Activated gamma-delta T cell treated with Interleukin-2 at 50 U/mL for 16 hours (primary cell): ENCODE measurements around the gene DGKZ.
"Not testable (repeated sequence)": the region's sequence is repeated elsewhere in the genome, so short reads cannot be mapped to it uniquely, and the experiment has no call there.

Experiments
- DNase-seq: peaks from one replicate; pipeline ENCODE4 v3.0.0-alpha.2; 2020

The DGKZ gene

DNA sequence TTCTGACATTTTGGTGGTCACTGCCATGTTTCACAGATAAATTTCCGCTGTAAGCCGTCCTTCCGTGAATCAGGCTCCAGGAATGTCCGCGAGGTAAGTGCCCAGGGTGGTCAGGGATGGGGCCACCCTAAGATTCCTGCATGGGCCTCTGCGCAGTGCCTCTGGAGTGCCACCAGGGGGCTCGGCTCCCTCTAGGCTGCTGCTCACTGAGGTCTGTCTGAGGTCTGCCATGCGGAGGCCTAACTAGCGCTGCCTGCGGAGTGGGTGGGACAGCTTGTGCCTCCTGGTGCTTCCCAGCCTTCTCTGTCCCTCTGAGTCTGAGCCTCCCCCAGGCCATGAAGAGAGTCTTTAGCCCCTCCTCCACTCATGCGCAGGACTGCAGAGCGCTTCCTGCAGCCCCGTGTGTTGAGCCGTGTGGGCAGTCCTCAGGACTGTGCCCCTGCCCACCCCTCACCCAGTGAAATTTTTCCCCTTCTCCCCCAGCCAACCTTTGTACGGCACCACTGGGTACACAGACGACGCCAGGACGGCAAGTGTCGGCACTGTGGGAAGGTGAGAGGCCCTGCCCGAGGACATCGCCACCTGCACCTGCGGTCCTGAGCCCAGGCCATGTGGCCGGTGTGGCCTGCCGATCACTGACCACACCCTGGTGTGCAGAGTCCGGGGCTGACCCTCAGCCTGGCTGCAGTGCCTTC is 22.3 kb downstream of the DGKZ start:
- DNase-seq = peak; percentile 44

GRCh38 chr11:46370253-46370652 is 23.0 kb downstream of the DGKZ start:
- no peak for DNase-seq

GRCh38 chr11:46371262-46371661 is 24.0 kb downstream of the DGKZ start:
- DNase-seq = not testable (repeated sequence)

DNA sequence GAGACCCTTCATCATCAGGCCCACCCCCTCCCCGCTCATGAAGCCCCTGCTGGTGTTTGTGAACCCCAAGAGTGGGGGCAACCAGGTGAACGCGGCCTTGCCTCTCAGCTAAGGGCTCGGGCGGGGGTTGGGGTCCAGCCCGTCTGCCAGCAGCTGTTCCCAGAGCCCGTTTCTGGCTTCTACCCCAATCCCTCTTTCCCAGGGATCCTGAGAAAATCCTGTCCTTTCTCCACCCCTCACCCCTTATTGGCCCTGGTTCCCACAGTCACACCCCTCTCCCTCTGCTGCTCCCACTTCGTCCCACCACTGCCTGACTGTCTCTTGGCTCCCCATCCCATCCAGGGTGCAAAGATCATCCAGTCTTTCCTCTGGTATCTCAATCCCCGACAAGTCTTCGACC is 24.8 kb downstream of the DGKZ start:
- DNase-seq = no peak

- not testable (repeated sequence) for DNase-seq
Observed at GRCh38 chr11:46372501-46372900, 25.2 kb downstream of the DGKZ start.

DNA sequence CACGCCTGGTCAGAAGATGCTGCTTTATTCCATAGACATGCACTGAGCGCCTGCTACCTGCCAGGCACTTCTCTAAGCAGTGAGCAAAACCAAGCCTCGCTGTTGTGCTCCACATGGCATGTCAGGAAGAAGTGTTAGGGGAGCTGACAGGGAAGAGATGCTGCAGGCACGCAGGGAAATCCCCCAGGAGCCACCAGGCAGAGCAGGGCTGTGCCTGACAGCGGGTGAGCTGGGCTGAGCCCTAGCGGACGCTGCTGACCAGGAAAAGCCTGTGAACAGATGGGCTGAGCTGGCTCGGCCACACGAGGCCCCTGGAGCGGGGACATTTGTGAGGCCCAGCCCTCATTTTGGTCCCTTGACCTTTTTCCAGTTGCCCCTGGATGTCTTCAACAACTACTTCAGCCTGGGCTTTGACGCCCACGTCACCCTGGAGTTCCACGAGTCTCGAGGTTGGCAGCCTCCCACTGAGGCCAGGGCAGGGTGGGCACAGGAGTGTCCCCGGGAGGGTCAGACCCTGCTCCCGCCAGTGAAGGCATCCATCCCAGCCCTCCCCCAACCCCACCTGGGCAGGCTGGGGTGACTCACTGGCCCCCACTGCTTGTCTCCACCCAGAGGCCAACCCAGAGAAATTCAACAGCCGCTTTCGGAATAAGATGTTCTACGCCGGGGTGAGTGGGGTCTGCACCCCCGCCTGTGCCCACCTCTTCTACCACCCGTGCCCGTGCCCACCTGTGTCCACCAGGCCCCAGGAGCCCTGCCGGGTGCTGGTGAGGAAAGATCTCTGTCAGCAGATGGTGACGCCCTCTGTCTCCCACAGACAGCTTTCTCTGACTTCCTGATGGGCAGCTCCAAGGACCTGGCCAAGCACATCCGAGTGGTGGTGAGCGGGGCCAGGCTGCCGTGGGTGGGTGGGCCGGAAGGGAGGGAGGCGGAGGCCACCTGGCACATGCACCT is 26.8 kb downstream of the DGKZ start:
- DNase-seq = no peak

DNA sequence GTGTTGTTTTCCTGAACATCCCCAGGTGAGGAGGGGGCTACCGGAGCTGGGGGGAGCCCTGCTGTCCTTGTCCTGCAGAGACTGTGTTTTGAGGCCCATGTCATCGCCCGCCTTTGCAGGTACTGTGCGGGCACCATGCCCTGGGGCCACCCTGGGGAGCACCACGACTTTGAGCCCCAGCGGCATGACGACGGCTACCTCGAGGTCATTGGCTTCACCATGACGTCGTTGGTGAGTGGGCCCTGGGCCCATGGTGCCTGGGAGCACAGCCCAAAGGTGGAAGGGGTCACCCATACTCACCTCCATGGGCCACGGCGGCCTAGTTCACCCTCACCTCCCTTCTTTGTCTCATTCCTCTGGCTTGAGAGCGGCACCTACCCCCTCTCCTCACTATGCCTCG is 27.6 kb downstream of the DGKZ start:
- no peak for DNase-seq

- no peak for DNase-seq
Observed at GRCh38 chr11:46375392-46376101, 28.3 kb downstream of the DGKZ start.

- no peak for DNase-seq
Observed at GRCh38 chr11:46376258-46377050, 29.2 kb downstream of the DGKZ start.

- no peak for DNase-seq
Observed at GRCh38 chr11:46377290-46377689, 30.0 kb downstream of the DGKZ start.

GRCh38 chr11:46377831-46378230 is 30.6 kb downstream of the DGKZ start:
- DNase-seq = no peak

- DNase-seq = no peak
Observed at GRCh38 chr11:46378296-46378695, 31.0 kb downstream of the DGKZ start.

- no peak for DNase-seq
Observed at GRCh38 chr11:46378811-46379481, 31.7 kb downstream of the DGKZ start.

DNA sequence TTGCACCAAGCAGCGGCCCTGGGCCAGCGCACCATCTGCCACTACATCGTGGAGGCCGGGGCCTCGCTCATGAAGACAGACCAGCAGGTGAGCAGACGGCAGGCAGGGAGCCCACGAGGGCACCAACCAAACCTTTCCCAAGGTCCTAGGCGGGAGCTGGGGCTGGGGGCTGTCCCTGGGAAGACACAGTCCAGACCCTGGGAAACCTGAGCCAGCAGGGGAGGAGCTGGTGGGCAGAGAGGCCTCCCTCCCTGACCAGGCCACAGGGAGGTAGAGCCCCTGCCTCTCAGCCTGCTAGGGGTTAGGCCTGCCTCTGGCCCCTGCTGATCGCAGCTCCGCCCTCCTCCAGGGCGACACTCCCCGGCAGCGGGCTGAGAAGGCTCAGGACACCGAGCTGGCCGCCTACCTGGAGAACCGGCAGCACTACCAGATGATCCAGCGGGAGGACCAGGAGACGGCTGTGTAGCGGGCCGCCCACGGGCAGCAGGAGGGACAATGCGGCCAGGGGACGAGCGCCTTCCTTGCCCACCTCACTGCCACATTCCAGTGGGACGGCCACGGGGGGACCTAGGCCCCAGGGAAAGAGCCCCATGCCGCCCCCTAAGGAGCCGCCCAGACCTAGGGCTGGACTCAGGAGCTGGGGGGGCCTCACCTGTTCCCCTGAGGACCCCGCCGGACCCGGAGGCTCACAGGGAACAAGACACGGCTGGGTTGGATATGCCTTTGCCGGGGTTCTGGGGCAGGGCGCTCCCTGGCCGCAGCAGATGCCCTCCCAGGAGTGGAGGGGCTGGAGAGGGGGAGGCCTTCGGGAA is 32.4 kb downstream of the DGKZ start:
- DNase-seq = not testable (repeated sequence)

DNA sequence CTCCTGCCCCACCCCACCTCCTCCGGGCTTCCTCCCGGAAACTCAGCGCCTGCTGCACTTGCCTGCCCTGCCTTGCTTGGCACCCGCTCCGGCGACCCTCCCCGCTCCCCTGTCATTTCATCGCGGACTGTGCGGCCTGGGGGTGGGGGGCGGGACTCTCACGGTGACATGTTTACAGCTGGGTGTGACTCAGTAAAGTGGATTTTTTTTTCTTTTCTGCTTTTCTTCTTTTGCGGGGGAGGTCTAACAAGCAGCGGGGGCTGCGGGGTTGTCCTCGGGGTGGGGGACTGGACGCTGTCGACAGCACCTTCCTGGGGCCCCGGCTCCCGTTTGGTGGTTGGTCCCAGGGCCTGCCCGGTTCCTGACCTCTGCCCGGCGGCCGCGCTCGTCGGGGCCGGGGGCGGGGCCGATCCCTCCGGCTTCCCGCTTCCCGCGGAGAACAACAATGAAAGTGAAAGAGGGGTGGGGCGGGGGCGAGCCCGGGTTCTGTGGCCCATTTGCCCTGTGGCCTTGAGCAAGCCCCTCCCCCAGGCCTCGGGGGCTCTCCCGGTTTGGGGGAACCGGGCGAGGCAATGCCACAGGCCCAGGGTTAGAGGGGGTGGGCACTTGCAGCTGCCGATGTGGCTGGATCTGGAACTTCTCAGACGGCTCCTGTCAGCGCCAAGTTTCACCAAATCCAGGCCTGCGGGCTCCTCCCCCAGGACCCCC is 33.2 kb downstream of the DGKZ start:
- DNase-seq = peak; percentile 44

DNA sequence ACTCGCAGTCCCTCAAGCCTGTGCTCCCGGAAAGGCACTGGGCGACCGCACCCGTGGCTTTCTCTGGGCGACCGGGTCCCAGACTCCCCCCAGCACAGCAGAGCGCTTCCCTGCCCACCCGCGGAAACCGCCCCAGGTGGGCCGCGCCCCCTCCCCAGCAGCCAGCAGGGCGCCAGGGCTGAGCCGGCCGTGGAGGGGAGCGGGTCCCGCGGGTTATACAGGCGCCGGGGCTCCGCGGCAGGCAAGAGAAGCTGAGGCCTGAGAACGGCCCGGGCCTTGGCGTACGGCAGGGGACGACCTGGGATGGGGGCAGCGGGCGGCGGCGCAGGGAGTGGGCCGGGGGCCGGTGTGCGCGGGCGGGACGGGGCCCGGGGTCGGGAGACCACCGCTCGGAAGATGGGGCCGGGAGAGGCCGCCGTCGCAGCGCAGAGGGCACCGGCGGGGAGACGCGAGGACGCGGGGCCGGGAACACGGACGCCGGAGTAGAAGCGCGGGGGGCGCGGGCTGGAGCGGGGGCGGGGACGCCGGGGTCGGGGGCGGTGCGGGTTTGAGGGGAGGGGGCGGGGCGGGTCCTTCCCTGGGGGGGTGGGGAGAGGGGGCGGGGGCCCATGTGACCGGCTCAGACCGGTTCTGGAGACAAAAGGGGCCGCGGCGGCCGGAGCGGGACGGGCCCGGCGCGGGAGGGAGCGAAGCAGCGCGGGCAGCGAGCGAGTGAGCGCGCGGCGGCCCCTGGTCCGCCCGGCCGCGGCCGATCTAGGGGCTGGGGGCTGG is 34.0 kb downstream of the DGKZ start, which contains the start of gene MDK:
MDK (plus strand) TSS at position 622 of the 771 bp plus-strand sequence. CDS start 389 bp downstream, outside the sequence.
- DNase-seq = no peak

- DNase-seq = no peak
Observed at GRCh38 chr11:46381819-46382645, 34.8 kb downstream of the DGKZ start.

DNA sequence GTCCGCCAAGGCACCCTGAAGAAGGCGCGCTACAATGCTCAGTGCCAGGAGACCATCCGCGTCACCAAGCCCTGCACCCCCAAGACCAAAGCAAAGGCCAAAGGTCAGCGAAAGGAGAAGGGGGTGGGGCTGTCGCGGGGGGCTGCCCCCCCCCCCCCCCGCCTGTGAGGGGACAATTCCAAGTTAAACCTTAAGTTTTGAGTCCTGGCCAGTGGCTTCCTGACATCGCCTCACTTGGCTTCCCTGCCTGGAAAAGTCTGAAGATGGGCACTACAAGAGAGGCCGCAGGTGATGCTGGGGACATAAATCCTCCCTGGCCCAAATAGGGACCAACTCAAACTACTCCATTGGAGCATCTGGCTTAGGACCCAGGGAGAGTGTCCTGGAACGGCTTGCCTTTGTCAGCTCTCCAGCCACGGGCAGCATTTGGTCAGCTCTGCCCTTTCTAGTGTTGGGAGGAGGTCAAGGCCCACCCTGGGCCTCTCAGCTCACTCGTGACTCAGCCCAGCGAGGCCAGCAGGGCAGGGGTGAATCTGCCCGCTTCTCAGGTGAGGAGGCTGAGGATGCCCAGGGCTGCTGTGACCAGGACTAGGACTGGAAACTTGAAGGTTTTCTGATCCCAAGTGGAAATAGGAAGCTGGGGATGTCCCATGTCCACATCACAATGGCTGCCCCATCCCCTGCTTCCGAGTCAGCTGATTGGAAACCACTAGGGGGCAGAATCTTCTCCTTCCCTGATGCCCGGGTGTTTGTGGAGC is 35.6 kb downstream of the DGKZ start:
- no peak for DNase-seq
